Renal pelvis (tissue), 4 donors: ENCODE results near the gene LMAN2. TPM values are rescaled to one million over a fixed set of nuclear protein-coding genes. Genes with fewer than 3 reads are reported as not detected.
"Not testable (repeated sequence)": the region's sequence is repeated elsewhere in the genome, so short reads cannot be mapped to it uniquely, and the experiment has no call there.

Source experiments
- DNase-seq: peaks from one replicate; pipeline ENCODE4 v3.0.0-alpha.2; 2013
- polyA plus RNA-seq, 3 donors: library from polyadenylated mRNA; unstranded; fragments of 120-200 nt; gene quantifications; one replicate each; pipeline ENCODE4 v1.2.1, GENCODE V29; 2013; ENCODE audit not compliant: insufficient read length in 3 of 3

The LMAN2 gene
- polyA plus RNA-seq, 3 donors: 139 to 165 (median 142) TPM

DNA sequence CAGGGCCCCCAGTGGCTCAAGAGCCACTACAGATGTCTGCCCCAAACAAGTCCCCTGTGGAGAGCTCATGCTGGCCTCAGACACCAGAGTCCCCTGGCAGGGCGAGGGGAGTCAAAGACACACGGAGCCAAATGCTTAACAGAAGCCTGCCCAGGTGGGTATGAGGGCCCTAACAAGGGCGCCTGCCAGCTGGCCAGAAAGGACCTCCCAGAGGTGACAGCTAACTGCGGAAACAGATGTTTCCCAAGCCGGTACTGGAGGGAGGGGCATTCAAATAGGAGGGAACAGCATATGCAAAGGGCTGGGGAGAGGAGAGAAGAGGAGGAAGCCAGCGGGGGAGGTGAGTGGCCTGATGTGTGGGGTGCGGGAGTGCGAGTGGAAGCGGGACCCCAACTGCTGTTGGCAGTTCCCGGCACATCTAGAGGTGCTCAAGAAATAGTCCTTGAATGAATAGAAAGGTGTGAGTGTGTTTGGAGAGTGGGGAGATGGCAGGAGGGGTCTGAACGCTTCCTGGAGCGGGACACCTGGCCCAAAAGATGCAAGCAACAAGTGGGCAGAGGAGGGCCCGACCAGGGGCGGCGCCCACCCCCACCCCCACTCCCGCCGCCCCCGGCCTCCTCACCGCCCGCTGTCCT, 40.6 kb downstream of the LMAN2 start:
- DNase-seq: no peak

DNA sequence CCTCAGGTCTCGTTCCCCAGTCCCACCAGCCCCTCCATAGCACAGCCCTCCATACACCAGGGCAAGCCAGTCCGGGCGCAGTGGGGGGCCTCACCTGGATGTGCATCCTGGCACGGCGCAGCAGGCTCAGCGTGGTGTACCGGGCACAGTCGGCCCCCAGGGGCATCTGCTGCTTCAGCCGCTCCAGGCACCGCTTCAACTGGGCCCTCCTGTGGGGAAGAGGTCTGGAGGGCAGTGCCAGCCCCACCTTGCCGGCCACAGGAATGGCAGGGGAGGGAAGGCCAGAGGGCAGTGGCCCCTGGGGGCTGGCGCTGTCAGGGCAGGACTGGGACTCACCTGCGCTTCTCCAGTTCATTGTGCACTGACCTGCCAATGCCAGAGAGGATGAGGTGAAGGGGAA, 41.1 kb downstream of the LMAN2 start:
- DNase-seq: no peak

DNA sequence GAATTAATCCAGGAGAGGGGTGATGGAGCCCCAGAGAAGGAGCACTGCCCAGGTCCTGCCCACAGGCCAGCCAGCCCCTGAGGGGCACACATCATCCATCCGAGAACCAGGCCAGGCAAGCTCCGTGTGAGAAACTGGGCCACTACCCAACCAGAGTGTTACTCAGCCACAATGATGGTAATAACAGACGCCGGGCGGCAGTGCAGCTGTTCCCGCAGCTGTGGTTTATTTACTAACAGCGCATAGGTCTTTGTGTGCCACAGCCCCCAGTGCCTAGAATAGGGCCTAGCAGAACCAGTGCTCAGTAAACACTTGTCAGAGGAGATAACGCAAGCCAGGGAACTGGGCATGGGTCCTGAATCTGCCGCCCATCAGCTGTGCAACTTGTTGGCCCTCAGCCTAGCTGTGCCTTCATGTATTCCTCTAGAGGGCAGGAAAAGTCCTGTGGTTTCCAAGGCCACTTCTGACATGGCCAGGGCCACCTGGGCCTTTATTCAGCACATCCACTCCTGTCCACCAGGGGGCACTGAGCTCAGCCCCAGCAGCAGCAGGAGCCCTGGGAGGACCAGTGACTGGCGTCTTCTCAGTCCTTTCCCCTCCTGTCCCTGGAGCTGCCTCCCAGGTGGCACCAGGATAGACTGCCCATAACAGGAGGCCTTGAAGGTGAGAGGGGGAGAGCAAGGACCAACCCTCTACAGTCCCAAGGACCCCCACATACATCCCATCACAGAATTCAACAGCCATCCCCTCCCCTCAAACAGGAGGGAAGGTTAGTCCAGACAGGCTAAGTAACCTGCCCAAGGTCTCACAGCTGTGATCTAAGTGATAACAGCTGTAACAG, 41.9 kb downstream of the LMAN2 start:
- no peak for DNase-seq

DNA sequence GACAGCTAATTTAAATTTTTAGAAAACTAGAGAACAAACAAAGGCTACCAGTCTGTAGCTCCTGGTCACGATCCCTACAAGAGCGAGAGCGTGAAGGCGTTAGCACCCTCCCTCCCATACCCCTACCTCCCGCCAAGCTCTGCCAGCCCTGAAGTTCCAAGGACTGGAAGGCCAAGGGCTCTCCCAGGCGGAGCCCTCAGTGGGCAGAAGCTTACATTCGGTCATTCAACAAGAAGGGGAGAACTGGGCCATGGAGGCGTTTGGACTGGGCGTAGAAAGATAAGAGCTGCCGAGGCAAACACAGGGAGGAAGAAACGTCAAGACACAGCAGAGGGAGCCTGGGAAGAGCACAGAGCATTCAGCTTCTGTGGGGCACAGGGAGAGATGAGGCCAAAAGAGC, 42.7 kb downstream of the LMAN2 start:
- no peak for DNase-seq

DNA sequence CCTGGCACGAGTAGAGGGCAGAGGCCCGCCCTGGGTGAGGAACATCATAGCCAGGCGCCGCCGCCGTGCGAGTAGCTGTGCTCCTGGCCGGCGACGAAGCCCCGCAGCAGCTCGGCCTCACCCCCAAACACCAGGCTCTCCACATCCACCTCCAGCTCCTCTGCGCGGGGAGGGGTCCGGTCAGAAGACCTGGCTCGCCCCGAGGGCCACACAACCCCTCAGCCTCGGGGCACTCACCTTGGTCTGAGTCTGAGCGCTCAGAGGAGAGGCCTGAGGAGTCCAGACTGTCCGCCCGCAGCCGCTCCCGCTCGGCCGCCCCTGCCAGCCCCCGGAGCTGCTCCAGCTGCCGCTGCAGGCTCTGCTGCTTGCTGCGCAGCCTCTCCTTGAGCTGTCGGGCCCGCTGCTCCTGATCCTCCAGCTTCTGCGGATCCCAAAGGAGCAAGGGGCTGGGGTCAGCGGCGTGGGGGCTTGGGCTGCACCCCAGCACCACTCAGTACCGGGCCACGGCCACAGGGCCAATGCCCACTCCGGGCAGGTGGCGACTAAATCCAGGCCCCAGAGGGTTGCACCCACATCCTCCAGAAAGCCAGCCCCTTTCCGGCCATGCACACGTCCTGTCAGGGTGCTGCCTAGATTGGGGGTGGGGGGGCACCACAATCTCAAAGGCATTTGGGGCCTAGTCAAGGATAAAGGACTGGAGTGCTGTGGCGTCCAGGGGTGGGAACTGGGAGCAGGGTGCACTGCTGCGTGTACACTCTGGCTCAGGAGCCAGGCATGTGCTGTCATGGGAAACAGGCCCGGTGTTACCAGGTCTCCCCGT, 43.7 kb downstream of the LMAN2 start:
- no peak for DNase-seq

DNA sequence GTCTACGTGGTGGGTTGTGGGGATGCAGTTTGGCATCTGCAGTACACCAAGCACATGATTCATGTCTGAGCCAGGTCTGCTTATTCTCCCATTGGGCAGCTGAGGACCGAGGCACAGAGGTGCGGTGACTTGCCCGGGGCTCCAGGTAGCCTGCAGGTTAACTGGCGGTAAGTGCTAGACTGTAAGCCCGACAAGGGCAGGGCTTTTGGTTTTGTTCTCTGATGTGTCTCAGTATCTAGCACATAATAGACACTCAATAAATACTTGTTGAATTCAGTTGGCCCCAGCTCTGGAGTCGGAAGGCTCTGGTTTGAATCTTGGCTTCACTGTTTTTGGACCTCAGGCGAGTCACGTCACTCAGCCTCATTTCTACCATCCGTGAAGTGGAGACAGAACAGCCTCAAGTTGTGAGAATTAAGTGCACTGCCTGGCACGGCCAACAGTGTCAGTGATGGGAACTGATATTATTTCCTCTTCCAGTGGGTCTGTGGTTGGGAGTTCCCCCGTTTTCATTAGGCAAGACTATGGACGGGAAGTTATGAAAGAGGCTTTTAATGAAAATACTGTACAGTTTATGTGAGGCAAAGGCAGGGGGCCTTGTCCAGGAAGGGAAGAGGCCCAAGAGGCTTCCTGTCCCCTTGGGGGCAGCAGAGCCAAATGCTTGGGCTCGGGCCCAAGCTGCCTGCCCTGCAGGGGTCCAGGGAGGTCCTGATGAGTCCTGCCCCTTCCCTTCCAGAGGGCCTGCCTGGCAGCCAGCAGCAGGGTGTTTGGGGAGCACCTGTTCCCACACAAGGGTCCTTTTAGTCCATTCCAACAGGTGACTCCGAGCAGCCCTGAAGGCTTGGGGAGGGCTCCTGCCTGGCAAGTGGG, 44.6 kb downstream of the LMAN2 start:
- no peak for DNase-seq

DNA sequence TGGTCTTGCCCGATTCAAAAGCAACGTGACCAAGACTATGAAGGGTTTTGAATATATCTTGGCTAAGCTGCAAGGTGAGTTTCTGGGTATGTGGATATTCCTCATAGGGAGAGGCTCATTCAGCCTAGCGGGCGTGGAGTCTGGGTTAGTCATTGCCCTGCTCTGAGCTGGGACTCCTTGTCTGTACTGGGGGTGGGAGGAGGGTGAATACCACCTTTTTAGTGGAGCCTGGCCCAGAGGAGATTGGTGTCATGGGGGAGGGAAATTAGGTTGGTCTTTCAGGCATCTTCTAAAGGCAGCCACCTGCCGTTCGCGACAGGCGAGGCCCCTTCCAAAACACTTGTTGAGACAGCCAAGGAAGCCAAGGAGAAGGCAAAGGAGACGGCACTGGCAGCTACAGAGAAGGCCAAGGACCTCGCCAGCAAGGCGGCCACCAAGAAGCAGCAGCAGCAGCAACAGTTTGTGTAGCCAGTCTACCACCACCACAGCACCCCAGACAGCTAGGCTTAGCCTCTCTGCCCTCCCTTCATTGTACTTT, 45.3 kb downstream of the LMAN2 start:
- not testable (repeated sequence) for DNase-seq

DNA sequence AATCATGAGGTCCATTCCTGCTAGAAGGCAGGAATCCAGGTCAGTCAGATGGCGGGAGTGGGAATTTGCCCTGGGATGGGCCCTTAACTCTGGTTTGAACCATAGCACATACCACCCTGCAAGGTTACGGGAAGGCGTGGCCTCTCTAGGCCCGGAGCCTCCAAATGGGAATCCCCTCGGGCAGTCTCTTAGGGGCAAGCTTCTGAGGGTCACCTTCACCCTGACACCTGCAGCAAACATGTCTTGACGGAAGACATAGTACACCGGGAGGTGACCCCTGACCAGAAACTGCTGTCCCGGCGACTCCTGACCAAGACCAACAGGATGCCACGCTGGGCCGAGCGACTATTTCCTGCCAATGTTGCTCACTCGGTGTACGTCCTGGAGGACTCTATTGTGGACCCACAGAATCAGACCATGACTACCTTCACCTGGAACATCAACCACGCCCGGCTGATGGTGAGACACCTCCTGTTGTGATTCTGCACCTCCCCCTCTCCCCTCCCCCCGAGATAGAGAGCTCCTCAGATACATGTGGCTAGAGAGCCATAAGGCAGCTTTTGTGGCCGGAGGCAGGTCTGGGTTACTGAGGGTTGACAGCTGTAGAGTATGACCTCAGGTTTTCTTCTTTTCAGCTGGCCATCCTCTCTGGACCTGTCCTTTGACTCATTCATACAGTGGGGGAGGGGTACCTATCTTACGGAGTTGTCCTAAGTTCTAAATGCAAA, 46.9 kb downstream of the LMAN2 start:
- no peak for DNase-seq

DNA sequence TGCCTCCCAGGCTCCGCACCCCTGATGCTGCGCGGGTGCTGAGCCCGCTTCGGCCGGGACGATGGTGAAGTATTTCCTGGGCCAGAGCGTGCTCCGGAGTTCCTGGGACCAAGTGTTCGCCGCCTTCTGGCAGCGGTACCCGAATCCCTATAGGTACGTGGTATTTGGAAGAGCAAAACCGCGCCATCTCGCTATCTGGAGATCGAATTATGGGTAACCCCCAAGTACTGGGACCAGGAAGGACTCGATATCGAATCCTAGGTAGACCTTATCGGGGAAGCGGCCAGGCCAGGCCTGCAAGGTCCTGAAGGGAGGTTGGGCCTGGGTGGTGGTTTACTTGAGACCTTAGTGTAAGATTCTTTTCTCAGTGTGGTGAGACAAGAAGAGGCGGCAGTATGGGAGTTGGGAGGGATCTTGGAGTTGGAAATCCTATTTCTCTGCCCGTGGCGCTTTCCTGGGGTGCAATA, 47.5 kb downstream of the LMAN2 start:
- DNase-seq: no peak

DNA sequence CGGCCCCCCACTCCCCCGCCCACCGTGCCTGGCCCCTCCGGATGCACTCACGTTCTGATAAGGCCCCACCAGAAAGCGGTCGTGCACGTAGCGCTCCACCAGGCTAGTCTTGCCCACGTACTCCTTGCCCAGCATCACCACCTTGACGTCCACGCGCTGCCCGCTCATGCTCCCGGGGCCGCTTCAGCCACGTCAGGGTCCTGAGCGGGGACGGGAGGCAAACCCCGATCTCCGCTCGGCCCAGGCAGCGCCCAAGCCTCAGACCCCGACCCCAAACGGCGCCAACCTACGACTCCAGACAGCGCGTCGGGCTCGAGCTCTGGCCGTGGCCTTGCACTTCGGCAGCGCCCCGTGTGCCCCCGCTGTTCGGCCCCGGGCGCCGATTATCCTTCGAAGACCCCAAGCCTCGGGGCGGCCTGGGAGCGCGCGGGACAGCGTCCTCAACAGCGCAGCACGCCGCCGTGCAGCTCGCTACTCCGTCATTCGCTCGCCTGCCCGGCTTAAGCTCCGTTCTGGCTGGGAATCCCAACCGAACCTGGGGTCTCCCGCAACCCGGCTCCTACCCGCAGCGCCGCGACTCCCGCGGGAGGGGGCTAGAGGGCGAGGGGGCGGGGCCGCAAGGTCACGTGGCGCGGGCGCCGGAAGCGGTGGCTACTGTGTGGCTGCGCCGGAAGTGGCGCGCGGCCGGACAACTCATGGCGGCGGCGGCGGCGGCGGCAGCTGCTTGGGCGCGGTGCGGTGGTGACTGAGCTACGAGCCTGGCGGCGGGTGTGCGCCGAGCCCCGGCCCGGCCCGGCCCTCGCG, 48.1 kb downstream of the LMAN2 start, which contains the start of the genes PRELID1 and RAB24:
Gene PRELID1 (plus strand): TSS at position 679 of the 804 bp plus-strand sequence. CDS start 187 bp downstream, outside the sequence.
Gene RAB24 (minus strand): TSS at position 599 of the 804 bp plus-strand sequence. CDS start 431 bp downstream, at position 168.
- DNase-seq: peak; percentile 86

DNA sequence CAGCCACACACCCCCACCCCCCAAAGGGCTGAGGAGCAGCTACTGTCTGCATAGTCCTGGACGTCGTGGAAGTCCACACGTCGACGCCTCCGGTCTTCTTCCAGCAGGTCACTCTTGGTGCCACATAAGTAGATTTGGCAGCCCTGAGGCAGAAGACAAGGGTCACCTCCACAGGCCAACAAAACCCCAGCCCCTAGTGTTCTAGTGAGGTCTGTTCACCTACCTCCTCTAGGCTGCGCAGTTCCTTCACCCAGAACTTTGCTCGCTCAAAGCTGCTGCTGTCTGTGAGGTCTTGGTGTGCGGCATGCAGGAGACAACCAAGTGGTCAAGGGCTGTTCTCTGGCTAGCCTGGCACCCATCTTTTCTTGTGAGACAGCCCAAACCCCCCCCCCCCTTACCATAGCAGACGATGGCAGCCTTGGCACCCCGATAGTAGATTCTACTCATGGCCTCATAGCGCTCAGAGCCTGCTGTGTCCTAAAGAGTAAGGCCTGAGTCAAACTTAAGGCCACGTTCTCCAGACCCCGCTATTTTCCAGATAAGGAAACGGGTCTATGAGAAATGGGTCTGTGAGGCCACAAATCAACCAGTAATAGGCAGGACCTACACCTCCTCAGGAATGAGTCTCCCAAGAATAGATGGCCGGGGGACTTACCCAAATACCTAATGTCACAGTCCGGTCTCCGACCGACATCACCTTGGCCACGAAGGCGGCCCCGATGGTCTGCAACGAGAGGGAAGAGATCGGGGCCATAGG, 48.9 kb downstream of the LMAN2 start:
- no peak for DNase-seq

DNA sequence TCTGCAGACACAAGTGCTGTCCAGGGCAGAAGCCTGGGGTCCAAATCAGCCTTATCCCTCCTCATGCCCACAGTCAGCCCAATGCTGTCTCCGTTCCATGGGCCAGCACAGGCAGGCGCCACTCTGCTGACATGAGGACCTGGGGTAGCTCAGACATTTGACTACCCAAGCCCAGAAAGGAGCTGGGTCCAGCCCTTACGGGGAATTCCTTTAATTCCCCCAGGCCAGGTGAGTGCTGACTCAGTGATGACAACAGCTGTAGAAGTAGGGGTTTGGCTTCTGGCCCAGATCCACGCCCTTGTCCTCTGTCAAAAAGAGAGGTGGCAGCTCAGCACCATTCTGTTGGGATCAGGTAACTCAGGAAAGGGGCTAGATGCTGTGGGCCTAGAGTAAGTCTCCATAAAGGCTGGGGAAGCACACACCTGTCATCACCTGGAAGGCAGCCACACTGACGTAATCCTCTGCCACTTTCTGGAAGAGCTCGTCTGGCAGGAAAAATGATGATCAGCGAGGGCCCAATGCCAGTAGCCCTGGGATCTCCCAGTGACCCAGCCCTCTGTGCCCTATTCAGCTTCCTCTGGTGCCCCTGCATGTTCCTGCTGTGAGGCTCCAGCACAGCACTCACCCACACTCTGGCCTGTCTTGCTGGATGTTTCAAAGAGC, 49.8 kb downstream of the LMAN2 start:
- no peak for DNase-seq

DNA sequence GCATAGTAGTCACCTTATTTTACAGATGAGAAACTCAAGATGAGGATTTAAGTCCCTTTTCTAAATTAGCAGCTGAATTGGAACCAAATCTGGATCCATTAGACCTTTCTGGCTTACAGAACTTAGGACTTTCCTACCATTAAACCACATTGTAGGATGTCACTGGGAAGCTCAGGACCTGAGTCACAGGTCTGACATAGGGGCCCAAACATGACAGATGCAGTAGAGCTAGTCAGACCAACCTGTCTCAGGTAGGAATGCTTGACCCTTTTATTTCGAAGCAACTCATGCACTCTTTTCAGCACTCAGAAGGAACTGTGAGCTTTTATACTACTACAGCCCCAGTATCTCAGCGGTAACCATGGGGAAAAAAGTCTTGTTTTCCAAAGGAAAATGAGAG, 50.5 kb downstream of the LMAN2 start:
- no peak for DNase-seq

DNA sequence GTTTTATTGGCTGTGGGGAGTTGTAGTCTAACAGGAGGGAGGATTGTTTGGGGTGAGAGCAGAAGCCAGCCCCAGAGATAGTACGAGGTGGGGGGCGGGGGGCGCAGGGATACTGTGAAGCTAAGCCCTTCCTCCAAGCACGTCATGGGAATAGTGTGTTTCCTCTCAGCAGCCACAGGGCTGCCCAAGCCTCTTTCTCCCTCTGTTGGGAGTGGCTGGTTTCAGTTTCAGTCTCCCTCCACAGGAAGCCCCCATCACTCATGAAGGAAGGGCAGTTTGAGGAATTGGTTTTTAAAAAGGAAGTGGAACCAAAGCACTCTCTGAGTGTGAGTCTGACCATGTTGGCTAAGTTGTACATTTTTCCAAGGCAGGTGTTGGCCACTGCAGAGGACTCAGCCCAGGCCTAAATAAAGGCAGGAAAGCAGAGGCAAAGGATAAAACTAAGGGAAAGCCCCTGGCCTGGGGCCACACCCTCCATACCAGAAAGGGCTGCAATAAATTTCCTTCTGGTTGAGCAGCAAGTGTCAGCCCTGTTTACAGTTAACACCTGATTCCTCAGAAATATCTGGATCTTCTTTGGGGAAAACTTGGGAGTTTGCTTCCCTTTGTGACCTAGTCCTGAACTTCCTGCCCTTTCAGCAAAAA, 51.1 kb downstream of the LMAN2 start:
- DNase-seq: no peak

DNA sequence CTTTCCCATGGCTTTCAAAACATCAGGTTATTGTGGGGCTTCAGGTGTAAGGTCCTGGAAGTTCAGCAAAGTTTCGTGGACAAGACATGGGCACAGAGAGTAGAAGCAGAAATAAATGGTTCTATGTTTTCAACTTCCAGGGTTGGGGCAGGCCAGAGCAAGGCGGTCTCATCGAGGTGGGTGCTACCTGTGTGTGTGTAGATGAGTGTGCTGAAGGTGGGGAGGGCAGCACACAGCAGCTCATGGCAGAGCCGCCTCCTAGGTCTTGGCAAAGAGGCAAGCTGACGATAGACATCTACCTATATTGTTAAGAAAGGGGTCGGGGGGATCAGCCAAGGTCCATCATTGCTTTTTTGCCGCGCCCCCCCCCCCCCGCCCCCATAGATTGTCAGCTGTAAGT, 51.8 kb downstream of the LMAN2 start:
- DNase-seq: no peak

DNA sequence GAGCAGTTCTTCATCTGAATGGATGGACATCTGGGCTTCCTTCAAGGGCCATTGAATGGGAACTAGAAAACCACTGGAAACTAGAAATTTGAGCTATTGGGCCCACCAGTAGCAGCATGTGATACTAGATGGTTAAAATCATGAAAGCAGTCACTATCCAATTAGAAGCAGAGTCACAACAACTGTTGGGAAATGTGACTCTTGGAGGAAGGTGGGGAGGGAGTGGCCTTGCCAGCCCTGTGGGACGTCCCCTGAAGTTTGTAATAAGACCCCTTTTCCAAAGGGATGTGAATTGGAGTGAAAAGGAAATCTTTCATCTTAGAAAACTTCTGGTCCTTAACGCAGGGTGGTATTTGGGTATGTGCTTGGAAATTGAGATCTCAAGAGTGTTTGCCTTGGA, 53.5 kb downstream of the LMAN2 start:
- no peak for DNase-seq

DNA sequence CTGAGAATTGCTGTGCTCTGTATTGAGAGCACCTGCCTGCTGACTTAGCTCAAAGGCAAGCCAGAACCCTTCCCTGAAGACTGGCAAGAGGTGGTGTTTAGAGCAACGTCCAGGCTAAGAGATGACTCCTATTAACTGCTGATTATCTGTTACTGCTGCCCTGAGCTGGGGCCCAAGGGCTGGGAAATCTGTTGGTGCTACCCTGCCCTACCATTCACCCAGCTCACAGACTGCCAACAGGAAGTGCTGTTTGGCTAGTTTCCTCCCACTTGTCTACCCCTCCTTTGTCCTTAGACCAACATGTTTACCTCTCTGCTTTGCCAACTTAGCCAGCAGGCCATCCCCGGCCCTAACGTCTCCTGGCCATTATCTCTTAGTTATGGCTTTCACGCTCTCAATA, 54.9 kb downstream of the LMAN2 start:
- no peak for DNase-seq

DNA sequence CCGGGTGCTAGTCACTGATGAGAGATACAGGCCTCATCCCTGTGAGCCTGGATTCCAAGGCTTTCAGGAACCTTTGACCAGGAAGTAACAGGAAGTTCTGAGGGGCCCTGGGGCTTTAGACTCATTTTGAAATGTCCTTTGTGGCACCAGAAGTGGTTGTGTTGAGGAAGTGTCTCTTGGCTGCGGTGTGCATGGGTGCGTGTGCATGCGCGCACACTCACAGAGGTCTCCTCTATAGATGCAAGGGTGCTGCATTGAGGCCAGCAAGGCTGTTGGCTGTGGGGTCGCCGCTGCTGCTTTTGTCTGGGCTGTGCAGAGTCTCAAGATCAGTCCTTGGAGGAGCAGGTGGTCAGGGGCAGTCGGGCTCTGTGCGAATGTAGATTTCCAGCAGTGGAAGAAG, 55.5 kb downstream of the LMAN2 start:
- no peak for DNase-seq
